ENCODE results near the gene PPOX. TPM values are rescaled to one million over a fixed set of nuclear protein-coding genes. Genes with fewer than 3 reads are reported as not detected.

Gene PPOX
- total RNA-seq, 1 experiment from 2014 or later: 23.1 TPM

GRCh38 chr1:161188381-161188780 lies 22.2 kb downstream of the PPOX start:
- Histone ChIP-seq H3K9me2 (ENCODE audit: insufficient read depth) (no peaks in the 10 kb centered on the region), H3K4me3 (no peak overlapping the region), H3K27ac (no peak overlapping the region), H3K27me3 (ENCODE audit: insufficient read depth, low read depth) (no peaks in the 10 kb centered on the region), H3K36me3 (ENCODE audit: low read depth) (no peaks in the 10 kb centered on the region), H4K20me1 (ENCODE audit: insufficient read depth) (no peaks in the 10 kb centered on the region), H3K4me1 (replicated peaks; ENCODE audit: insufficient read depth) (no peaks in the 10 kb centered on the region), H3F3A (ENCODE audit: insufficient read depth, low read depth) (no peaks in the 10 kb centered on the region), H3K4me2 (no peak overlapping the region), H2AFZ (no peak overlapping the region), H3K79me2 (ENCODE audit: low read depth) (no peaks in the 10 kb centered on the region), H3K9me3 (ENCODE audit: insufficient read depth, low read depth) (no peaks in the 10 kb centered on the region)
- intact Hi-C loops (cut with micrococcal nuclease; ENCODE audit: unreplicated experiment): no loop called here
- no TSS peak for BruUV-seq (replicated peaks)
- DNase-seq: no peak
- TF ChIP-seq EZH2 (IDR thresholded peaks at IDR 0.05; ENCODE audit: low read depth): no peak
- TF ChIP-seq, protein P1, sequence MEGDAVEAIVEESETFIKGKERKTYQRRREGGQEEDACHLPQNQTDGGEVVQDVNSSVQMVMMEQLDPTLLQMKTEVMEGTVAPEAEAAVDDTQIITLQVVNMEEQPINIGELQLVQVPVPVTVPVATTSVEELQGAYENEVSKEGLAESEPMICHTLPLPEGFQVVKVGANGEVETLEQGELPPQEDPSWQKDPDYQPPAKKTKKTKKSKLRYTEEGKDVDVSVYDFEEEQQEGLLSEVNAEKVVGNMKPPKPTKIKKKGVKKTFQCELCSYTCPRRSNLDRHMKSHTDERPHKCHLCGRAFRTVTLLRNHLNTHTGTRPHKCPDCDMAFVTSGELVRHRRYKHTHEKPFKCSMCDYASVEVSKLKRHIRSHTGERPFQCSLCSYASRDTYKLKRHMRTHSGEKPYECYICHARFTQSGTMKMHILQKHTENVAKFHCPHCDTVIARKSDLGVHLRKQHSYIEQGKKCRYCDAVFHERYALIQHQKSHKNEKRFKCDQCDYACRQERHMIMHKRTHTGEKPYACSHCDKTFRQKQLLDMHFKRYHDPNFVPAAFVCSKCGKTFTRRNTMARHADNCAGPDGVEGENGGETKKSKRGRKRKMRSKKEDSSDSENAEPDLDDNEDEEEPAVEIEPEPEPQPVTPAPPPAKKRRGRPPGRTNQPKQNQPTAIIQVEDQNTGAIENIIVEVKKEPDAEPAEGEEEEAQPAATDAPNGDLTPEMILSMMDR (conservative IDR thresholded peaks at IDR 0.05): no peak
- ChIA-PET CTCF (interaction anchor here (0.7 kb wide), 1 partner anchor 12 kb away, joined by 3 read pairs; no protein-coding TSS in a partner anchor), POLR2A (ENCODE audit: unreplicated experiment) (no interaction called here)

GRCh38 chr1:161189036-161189435 lies 22.8 kb downstream of the PPOX start:
- H3K79me2 ChIP-seq (ENCODE audit: low read depth): no peaks in the 10 kb centered on the region
- DNase-seq: no peak
- BruUV-seq (replicated peaks): no TSS peak
- no peaks in the 10 kb centered on the region for H3K27me3 ChIP-seq (ENCODE audit: insufficient read depth, low read depth)
- H3K4me1 ChIP-seq (replicated peaks; ENCODE audit: insufficient read depth): no peaks in the 10 kb centered on the region
- no peaks in the 10 kb centered on the region for H3K9me3 ChIP-seq (ENCODE audit: insufficient read depth, low read depth)
- ChIA-PET POLR2A (ENCODE audit: unreplicated experiment) (no interaction called here), CTCF (interaction anchor here (0.7 kb wide), 1 partner anchor 13 kb away, joined by 3 read pairs; no protein-coding TSS in a partner anchor)
- intact Hi-C loops (cut with micrococcal nuclease; ENCODE audit: unreplicated experiment): no loop called here
- no peak overlapping the region for H3K27ac ChIP-seq
- H3F3A ChIP-seq (ENCODE audit: insufficient read depth, low read depth): no peaks in the 10 kb centered on the region
- H4K20me1 ChIP-seq (ENCODE audit: insufficient read depth): no peaks in the 10 kb centered on the region
- H3K4me2 ChIP-seq: no peak overlapping the region
- H3K4me3 ChIP-seq: no peak overlapping the region
- TF ChIP-seq, protein P1 (conservative IDR thresholded peaks at IDR 0.05): no peak
- no peak for TF ChIP-seq EZH2 (IDR thresholded peaks at IDR 0.05; ENCODE audit: low read depth)
- no peaks in the 10 kb centered on the region for H3K9me2 ChIP-seq (ENCODE audit: insufficient read depth)
- H3K36me3 ChIP-seq (ENCODE audit: low read depth): no peaks in the 10 kb centered on the region
- no peak overlapping the region for H2AFZ ChIP-seq

- H3K79me2 ChIP-seq (ENCODE audit: low read depth): no peaks in the 10 kb centered on the region
- H3K9me3 ChIP-seq (ENCODE audit: insufficient read depth, low read depth): no peaks in the 10 kb centered on the region
- DNase-seq: no peak
- TF ChIP-seq, protein P1 (conservative IDR thresholded peaks at IDR 0.05): no peak
- TF ChIP-seq EZH2 (IDR thresholded peaks at IDR 0.05; ENCODE audit: low read depth): no peak
- ChIA-PET POLR2A (ENCODE audit: unreplicated experiment) (no interaction called here), CTCF (no interaction called here)
- intact Hi-C loops (cut with micrococcal nuclease; ENCODE audit: unreplicated experiment): no loop called here
- H3K36me3 ChIP-seq (ENCODE audit: low read depth): no peaks in the 10 kb centered on the region
- H3K9me2 ChIP-seq (ENCODE audit: insufficient read depth): no peaks in the 10 kb centered on the region
- H3F3A ChIP-seq (ENCODE audit: insufficient read depth, low read depth): no peaks in the 10 kb centered on the region
- no peaks in the 10 kb centered on the region for H3K27me3 ChIP-seq (ENCODE audit: insufficient read depth, low read depth)
- H2AFZ ChIP-seq: no peak overlapping the region
- no peak overlapping the region for H3K27ac ChIP-seq
- BruUV-seq (replicated peaks): no TSS peak
- H3K4me2 ChIP-seq: no peak overlapping the region
- H3K4me3 ChIP-seq: no peak overlapping the region
- H4K20me1 ChIP-seq (ENCODE audit: insufficient read depth): no peaks in the 10 kb centered on the region
- H3K4me1 ChIP-seq (replicated peaks; ENCODE audit: insufficient read depth): no peaks in the 10 kb centered on the region
Measured at GRCh38 chr1:161190962-161191521, 24.8 kb downstream of the PPOX start.
